H1 (cell line): Measurements from ENCODE around the gene SORCS3. TPM values are rescaled to one million over a fixed set of nuclear protein-coding genes. Genes with fewer than 3 reads are reported as not detected.

Experiments used
- CTCF ChIA-PET: fragments of 300-600 bp; sonication (Branson Sonifier 250); formaldehyde crosslinking; loops from one replicate; lab custom pipeline; 2021; ENCODE audit not compliant: partially characterized antibody; lab: Charles Lee
- POLR2A ChIA-PET: fragments of 300-600 bp; sonication (Branson Sonifier 250); formaldehyde crosslinking; loops from one replicate; lab custom pipeline; 2021; ENCODE audit warnings: inconsistent platforms; ENCODE audit not compliant: partially characterized antibody; lab: Charles Lee
- DNase-seq, 2 experiments: peaks; one replicate each; pipeline versions ENCODE4 v3.0.0 to v3.0.0-alpha.2; 2010 to 2022; ENCODE audit warnings: low spot score in 2 of 2, low read depth in 1 of 2, mixed read lengths in 1 of 2
- FAIRE-seq: peaks from 2 replicates; lab custom pipeline; 2011; peaks lifted over from hg19 to GRCh38; lab: Jason Lieb, UNC
- H2AFZ ChIP-seq: 2 replicates; pipeline ENCODE4 v1.8.1; 2012; ENCODE audit warnings: low read length, inconsistent platforms
- H2AK5ac ChIP-seq: 2 replicates; pipeline ENCODE4 v1.6.1; 2013; ENCODE audit warnings: low read depth, low read length
- H2BK120ac ChIP-seq: replicated peaks from 2 replicates; pipeline ENCODE3; 2013; ENCODE audit warnings: low read depth, low read length, inconsistent platforms
- H2BK12ac ChIP-seq: 2 replicates; pipeline ENCODE4 v1.6.1; 2013; ENCODE audit warnings: low read depth, low read length
- H2BK15ac ChIP-seq: 2 replicates; pipeline ENCODE4 v1.6.1; 2013; ENCODE audit warnings: low read length
- H2BK20ac ChIP-seq: 2 replicates; pipeline ENCODE4 v1.6.1; 2013; ENCODE audit warnings: low read length
- H2BK5ac ChIP-seq: 2 replicates; pipeline ENCODE4 v1.6.1; 2013; ENCODE audit warnings: low read depth, low read length
- H3K14ac ChIP-seq: 2 replicates; pipeline ENCODE4 v1.6.1; 2013; ENCODE audit warnings: inconsistent platforms; ENCODE audit not compliant: insufficient read length
- H3K18ac ChIP-seq: 2 replicates; pipeline ENCODE4 v1.6.1; 2013; ENCODE audit warnings: low read length; ENCODE audit errors: extremely low read depth
- H3K23ac ChIP-seq: 2 replicates; pipeline ENCODE4 v1.6.1; 2013; ENCODE audit warnings: inconsistent platforms; ENCODE audit not compliant: insufficient read length
- H3K23me2 ChIP-seq: 2 replicates; pipeline ENCODE4 v1.6.1; 2013; ENCODE audit warnings: low read depth, low read length
- H3K27ac ChIP-seq: 2 replicates; pipeline ENCODE4 v1.6.1; 2011; ENCODE audit warnings: low read depth, low read length, inconsistent platforms
- H3K27me3 ChIP-seq, 4 experiments: replicated peaks in 1 of 4; 1 replicate in 1 of 4; 2 replicates in 3 of 4; pipeline versions ENCODE4 v1.6.1 to v1.8.1; 2011 to 2013; ENCODE audit warnings: low read length in 3 of 4, mild to moderate bottlenecking in 3 of 4, inconsistent platforms in 2 of 4, mixed read lengths in 2 of 4, moderate library complexity in 1 of 4; ENCODE audit not compliant: control insufficient read depth in 3 of 4, insufficient read depth in 3 of 4; ENCODE audit errors: extremely low read depth in 1 of 4
- H3K36me3 ChIP-seq, 4 experiments: 2 replicates each; pipeline versions ENCODE4 v1.6.1 to v1.8.1; 2011 to 2013; ENCODE audit warnings: mild to moderate bottlenecking in 4 of 4, low read length in 3 of 4, moderate library complexity in 2 of 4, control low read depth in 1 of 4, inconsistent platforms in 1 of 4; ENCODE audit not compliant: insufficient read depth in 4 of 4, control insufficient read depth in 2 of 4
- H3K4ac ChIP-seq: replicated peaks from 2 replicates; pipeline ENCODE3; 2013; ENCODE audit warnings: low read length, low read depth, mixed read lengths, inconsistent platforms; ENCODE audit not compliant: insufficient read length
- H3K4me1 ChIP-seq, 4 experiments: replicated peaks in 1 of 4; 1 replicate in 1 of 4; 2 replicates in 3 of 4; pipeline versions ENCODE4 v1.6.1 to v1.8.1; 2011 to 2013; ENCODE audit warnings: low read length in 3 of 4, inconsistent platforms in 2 of 4, mixed read lengths in 1 of 4; ENCODE audit not compliant: insufficient read depth in 4 of 4, control insufficient read depth in 3 of 4
- H3K4me2 ChIP-seq, 2 experiments: 2 replicates each; pipeline versions ENCODE4 v1.6.1 to v1.8.1; 2011 to 2013; ENCODE audit warnings: low read depth in 2 of 2, low read length in 2 of 2, control low read depth in 1 of 2, inconsistent platforms in 1 of 2, mild to moderate bottlenecking in 1 of 2; ENCODE audit not compliant: insufficient read depth in 1 of 2
- H3K4me3 ChIP-seq, 4 experiments: fragments of 200-600, 300-600 bp in 1 of 4; sonication (generic), shearing (Covaris generic), sonication (Bioruptor Twin) in 1 of 4; 2 replicates each; pipeline versions ENCODE4 v1.5.1 to v1.8.1; 2011 to 2016; ENCODE audit warnings: low read length in 4 of 4, low read depth in 3 of 4, control low read depth in 2 of 4, inconsistent platforms in 2 of 4, mild to moderate bottlenecking in 2 of 4, mixed read lengths in 1 of 4, moderate library complexity in 1 of 4; ENCODE audit not compliant: insufficient read depth in 2 of 4; ENCODE audit errors: extremely low read depth in 1 of 4
- H3K56ac ChIP-seq: replicated peaks from 2 replicates; pipeline ENCODE3; 2013; ENCODE audit warnings: low read depth, mild to moderate bottlenecking, mixed read lengths, low read length, inconsistent platforms; ENCODE audit not compliant: insufficient read length
- H3K79me1 ChIP-seq: 2 replicates; pipeline ENCODE4 v1.6.1; 2013; ENCODE audit warnings: low read depth, low read length, control low read depth
- H3K79me2 ChIP-seq, 2 experiments: 2 replicates each; pipeline versions ENCODE4 v1.6.1 to v1.8.1; 2012 to 2013; ENCODE audit warnings: low read length in 2 of 2, mild to moderate bottlenecking in 2 of 2, inconsistent platforms in 1 of 2; ENCODE audit not compliant: insufficient read depth in 2 of 2, control insufficient read depth in 1 of 2
- H3K9ac ChIP-seq, 4 experiments: replicated peaks in 1 of 4; 1 replicate in 1 of 4; 2 replicates in 3 of 4; pipeline versions ENCODE4 v1.6.1 to v1.8.1; 2011 to 2013; ENCODE audit warnings: low read depth in 3 of 4, low read length in 3 of 4, control low read depth in 2 of 4, mild to moderate bottlenecking in 2 of 4, moderate library complexity in 2 of 4, inconsistent platforms in 1 of 4; ENCODE audit errors: extremely low read depth in 1 of 4
- H3K9me3 ChIP-seq, 2 experiments: 2 replicates each; pipeline versions ENCODE4 v1.6.1 to v1.8.1; 2012 to 2013; ENCODE audit warnings: mild to moderate bottlenecking in 2 of 2, moderate library complexity in 2 of 2, control low read depth in 1 of 2, inconsistent platforms in 1 of 2, low read depth in 1 of 2, low read length in 1 of 2, mixed read lengths in 1 of 2; ENCODE audit not compliant: insufficient read depth in 2 of 2
- H4K20me1 ChIP-seq, 2 experiments: replicated peaks in 1 of 2; 2 replicates each; pipeline versions ENCODE3 to v1.8.1; 2011 to 2013; ENCODE audit warnings: inconsistent platforms in 2 of 2, low read length in 2 of 2, mild to moderate bottlenecking in 1 of 2; ENCODE audit not compliant: insufficient read depth in 2 of 2, control insufficient read depth in 1 of 2
- H4K5ac ChIP-seq: 2 replicates; pipeline ENCODE4 v1.6.1; 2013; ENCODE audit warnings: low read length, low read depth, mixed read lengths, inconsistent platforms; ENCODE audit not compliant: insufficient read length
- H4K8ac ChIP-seq: 2 replicates; pipeline ENCODE4 v1.8.0; 2013; ENCODE audit warnings: mild to moderate bottlenecking, moderate library complexity, low read length, inconsistent platforms; ENCODE audit not compliant: insufficient read depth; ENCODE audit errors: extremely low read depth
- H4K91ac ChIP-seq: replicated peaks from 2 replicates; pipeline ENCODE3; 2013; ENCODE audit warnings: low read length, mixed read lengths, inconsistent platforms; ENCODE audit not compliant: insufficient read length
- CHD1 ChIP-seq: IDR thresholded peaks from 2 replicates; pipeline ENCODE4 v1.6.1; 2012; ENCODE audit warnings: low read depth, low read length, improper control_type of control experiment
- GTF2F1 ChIP-seq: IDR thresholded peaks from 2 replicates; pipeline ENCODE4 v1.6.1; 2012; ENCODE audit warnings: low read depth, low read length, improper control_type of control experiment, borderline replicate concordance
- KDM4A ChIP-seq: IDR thresholded peaks from one replicate; pipeline ENCODE4 v1.7.1; 2012; ENCODE audit warnings: low read depth, mild to moderate bottlenecking, moderate library complexity, low read length, inconsistent platforms; ENCODE audit not compliant: severe bottlenecking
- TAF7 ChIP-seq: optimal IDR thresholded peaks from 2 replicates; pipeline ENCODE3; 2011; ENCODE audit warnings: low read depth, mild to moderate bottlenecking, inconsistent platforms, low read length, moderate library complexity, borderline replicate concordance
- WGBS, 2 experiments: shearing (Covaris generic) in 1 of 2; methylation state at CpG; one replicate each; pipeline versions ENCODE4 v1.1.6 to v1.1.7; 2013 to 2015; ENCODE audit warnings: low lambda C conversion rate in 2 of 2, mixed read lengths in 2 of 2, inconsistent platforms in 1 of 2, low coverage in 1 of 2, missing lambda C conversion rate in 1 of 2; ENCODE audit not compliant: insufficient replicate concordance in 2 of 2, insufficient coverage in 1 of 2, insufficient read length in 1 of 2; ENCODE audit errors: extremely low coverage in 1 of 2, missing lambda C conversion rate in 1 of 2; 5-methylcytosine and 5-hydroxymethylcytosine counted together
- polyA plus RNA-seq, 7 experiments: library from polyadenylated mRNA; depleted of rRNA in 3 of 7; stranded (reverse) in 5 of 7; unstranded in 2 of 7; fragments of >200 nt in 5 of 7; fragments of 200-250 nt in 2 of 7; gene quantifications; 1 replicate in 5 of 7; 2 replicates in 1 of 7; 4 replicates in 1 of 7; pipeline versions ENCODE4 v1.2.1 to v1.2.3, GENCODE V29; 2011 to 2013; ENCODE audit warnings: missing spikeins in 2 of 7, mixed read lengths in 2 of 7
- total RNA-seq: library from RNA; stranded (reverse); fragmentation: NEBNext Ultra II Directional; extraction: Animal tissue kit (Norgen Biotek cat#: 25700); gene quantifications from 2 replicates; pipeline ENCODE4 v1.2.1, GENCODE V29; 2021
- TF ChIP-seq, protein P1 (sequence below): IDR thresholded peaks from 2 replicates; pipeline ENCODE4 v1.6.1; 2011; ENCODE audit warnings: low read length, improper control_type of control experiment

The SORCS3 gene
- total and polyA plus RNA-seq, 2 of the 8 experiments (the other 6 are each of a cell fraction or from before 2014, with no cell fraction given), result 0.26 to 0.88 TPM

DNA sequence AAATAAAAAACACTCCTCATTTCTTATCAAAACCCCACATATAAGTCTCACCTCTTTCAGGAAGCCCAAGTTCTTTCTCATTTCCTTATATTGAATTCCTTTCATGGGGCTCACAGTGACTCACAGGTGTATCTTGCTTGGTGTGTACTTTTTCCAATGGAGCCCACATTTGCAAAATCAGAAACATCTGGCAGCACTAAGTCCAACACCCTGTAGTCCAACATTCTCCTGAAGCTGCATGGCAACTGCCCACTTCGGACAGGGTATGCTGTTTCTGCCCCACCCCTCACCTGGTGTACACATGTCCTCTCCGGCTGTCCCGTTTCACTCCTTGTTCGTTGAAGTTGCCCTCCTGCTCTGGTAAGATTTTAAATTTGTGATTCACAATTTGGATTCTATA lies 544.1 kb downstream of the SORCS3 start:
- WGBS, 2 experiments, result 98% methylated on average over 4 of the region's 4 CpGs; no CpG with 5 or more reads in 1 of the 2 experiments
- no peak overlapping the region for H4K8ac ChIP-seq
- H2AFZ ChIP-seq, result no peak overlapping the region

More for the DNA sequence above, 544.1 kb downstream of the SORCS3 start:
- H3K23ac ChIP-seq, result no peak overlapping the region
- H3K18ac ChIP-seq, result no peak overlapping the region
- no peak overlapping the region for H4K5ac ChIP-seq
- no peak overlapping the region for H2AK5ac ChIP-seq
- H3K4ac ChIP-seq, result no peak overlapping the region
- POLR2A ChIA-PET, result no interaction called here
- no peak overlapping the region for H2BK5ac ChIP-seq
- H3K27ac ChIP-seq, result no peak overlapping the region
- no peaks in the 10 kb centered on the region for H4K20me1 ChIP-seq
- TF ChIP-seq CHD1 (no peak), GTF2F1 (no peak), TAF7 (no peak), KDM4A (no peak)
- TF ChIP-seq, protein P1, sequence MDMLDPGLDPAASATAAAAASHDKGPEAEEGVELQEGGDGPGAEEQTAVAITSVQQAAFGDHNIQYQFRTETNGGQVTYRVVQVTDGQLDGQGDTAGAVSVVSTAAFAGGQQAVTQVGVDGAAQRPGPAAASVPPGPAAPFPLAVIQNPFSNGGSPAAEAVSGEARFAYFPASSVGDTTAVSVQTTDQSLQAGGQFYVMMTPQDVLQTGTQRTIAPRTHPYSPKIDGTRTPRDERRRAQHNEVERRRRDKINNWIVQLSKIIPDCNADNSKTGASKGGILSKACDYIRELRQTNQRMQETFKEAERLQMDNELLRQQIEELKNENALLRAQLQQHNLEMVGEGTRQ, result no peak
- no peak overlapping the region for H3K56ac ChIP-seq
- no peak overlapping the region for H3K9ac ChIP-seq
- no peaks in the 10 kb centered on the region for H3K27me3 ChIP-seq
- H3K79me1 ChIP-seq, result no peaks in the 10 kb centered on the region
- no peak overlapping the region for H2BK15ac ChIP-seq
- no peak overlapping the region for H3K4me2 ChIP-seq
- H3K4me1 ChIP-seq, result peaks cover 0 to 3% (median 1%) of the 10 kb centered on the region in 4 experiments; a peak in 3 of 7 replicates
- 0 out of 2 replicates have a peak, but pooled peaks cover 2% of the 10 kb centered on the region for H3K23me2 ChIP-seq
- no peak overlapping the region for H2BK20ac ChIP-seq
- FAIRE-seq, result no peak
- no peak overlapping the region for H3K4me3 ChIP-seq
- DNase-seq, result no peak
- no peak overlapping the region for H2BK120ac ChIP-seq
- H3K9me3 ChIP-seq, result no peaks in the 10 kb centered on the region
- no peaks in the 10 kb centered on the region for H3K36me3 ChIP-seq
- H4K91ac ChIP-seq, result no peak overlapping the region
- H3K79me2 ChIP-seq, result no peaks in the 10 kb centered on the region
- no peak overlapping the region for H2BK12ac ChIP-seq
- CTCF ChIA-PET, result no interaction called here
- H3K14ac ChIP-seq, result no peak overlapping the region
